Effector CD8-positive, alpha-beta T cell (primary cell): ENCODE results near the gene SPTLC3.

ENCODE experiments used
- DNase-seq: peaks from one replicate; lab custom pipeline; 2025; lab: John Stamatoyannopoulos, UW

SPTLC3 gene

GRCh38 chr20:13139459-13140150 is 130.8 kb downstream of the SPTLC3 start:
- no peak for DNase-seq

DNA sequence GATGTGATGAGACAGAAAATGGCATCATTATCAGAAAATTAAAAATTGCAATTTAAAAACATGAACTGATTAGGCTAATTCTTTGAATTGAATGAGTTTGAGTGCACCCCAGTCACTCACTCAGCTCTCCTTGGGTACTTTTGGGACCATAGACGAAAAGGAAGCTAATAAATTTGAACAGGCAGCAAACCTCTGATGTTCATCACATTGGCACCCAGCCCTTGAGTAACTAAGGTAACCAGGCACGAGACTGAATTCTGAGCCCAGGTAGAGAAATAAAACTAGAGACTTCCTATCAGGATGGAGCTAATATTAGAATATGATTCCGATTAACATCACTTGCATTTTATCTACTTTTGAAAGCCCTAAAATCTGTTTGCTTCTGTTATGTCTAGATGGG is 131.4 kb downstream of the SPTLC3 start:
- no peak for DNase-seq

DNA sequence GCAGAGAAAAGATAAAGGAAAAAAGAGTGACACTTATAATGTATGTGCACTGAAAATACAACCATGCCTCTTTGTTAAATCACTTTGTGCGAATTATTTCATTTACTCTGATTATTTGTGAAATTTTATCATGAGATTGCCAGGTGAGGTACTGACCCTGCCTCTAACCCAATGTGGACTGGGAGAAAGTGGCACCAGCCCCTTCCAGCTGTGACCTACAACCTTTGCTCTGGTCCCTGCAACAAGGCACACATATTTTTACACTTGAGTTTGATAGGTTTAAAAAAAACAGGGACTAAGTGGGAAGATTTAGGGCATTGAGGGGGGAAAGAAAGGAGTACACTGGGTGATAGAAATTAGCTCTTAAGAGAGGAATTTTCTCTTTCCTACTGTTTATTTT is 132.0 kb downstream of the SPTLC3 start:
- no peak for DNase-seq

- no peak for DNase-seq
Measured at GRCh38 chr20:13141546-13141945, 132.8 kb downstream of the SPTLC3 start.

GRCh38 chr20:13142143-13142542 is 133.4 kb downstream of the SPTLC3 start:
- DNase-seq = no peak

DNA sequence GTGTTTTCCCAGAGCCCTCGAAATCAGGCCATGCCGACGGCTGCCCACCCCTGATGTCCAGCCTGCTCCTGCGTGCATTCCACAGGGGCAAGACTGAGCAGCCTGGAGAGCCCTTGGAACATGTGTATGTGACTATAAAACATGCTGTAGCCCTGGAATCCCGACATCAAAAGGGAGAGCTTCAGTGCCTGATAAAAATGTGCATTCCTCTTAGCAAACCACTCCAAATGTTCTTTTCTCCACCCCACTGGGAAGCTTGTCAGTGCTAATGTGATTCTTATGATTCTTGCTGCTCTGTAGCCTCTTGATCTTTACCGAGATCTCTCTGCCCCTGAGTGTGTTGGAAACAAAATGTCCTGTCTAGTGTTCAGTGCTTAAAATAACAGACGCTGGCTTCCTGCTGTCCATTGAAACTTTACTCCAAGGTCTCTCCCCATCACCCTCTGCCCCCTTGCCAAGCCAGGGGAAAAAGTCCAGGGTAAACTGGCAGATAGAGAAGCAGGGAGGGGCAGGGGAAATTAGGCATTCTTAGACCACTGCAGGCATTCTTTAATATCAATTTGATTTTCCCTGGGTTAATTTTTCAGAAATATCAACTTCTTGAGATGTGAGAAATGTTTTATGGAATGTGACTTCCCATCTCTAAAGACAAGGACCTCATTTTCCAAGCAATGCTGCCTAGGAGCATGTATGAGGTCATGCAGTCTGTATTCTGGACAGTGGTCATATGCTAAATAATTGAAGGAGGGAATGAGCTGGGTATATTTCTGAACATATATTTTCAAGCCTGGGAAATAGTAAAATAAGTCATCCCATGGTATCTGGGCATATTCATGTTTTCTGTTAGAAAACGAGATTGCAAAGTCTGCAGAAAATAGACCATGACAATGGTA is 138.5 kb downstream of the SPTLC3 start:
- DNase-seq = no peak

- no peak for DNase-seq
Measured at GRCh38 chr20:13147971-13148370, 139.2 kb downstream of the SPTLC3 start.

DNA sequence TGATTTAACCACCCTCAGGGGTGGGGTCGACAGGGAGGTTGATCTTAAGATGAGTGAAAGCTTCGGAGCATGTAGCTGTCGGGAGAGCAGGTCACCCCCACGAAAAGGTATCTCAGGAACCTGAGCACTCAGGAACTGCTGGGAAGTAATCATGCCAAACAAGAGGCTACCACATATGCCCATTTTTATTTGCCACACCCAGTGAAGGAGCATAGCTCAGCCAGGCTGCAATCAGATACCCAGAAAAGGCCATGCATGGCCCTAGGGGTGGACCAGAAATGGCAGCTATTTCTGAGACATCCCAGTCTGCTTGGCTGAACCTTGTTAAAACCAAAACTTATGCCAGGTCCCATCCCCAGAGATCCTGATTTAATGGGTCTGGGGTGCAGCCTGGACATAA is 139.6 kb downstream of the SPTLC3 start:
- no peak for DNase-seq

- no peak for DNase-seq
Measured at GRCh38 chr20:13148961-13149360, 140.2 kb downstream of the SPTLC3 start.

DNA sequence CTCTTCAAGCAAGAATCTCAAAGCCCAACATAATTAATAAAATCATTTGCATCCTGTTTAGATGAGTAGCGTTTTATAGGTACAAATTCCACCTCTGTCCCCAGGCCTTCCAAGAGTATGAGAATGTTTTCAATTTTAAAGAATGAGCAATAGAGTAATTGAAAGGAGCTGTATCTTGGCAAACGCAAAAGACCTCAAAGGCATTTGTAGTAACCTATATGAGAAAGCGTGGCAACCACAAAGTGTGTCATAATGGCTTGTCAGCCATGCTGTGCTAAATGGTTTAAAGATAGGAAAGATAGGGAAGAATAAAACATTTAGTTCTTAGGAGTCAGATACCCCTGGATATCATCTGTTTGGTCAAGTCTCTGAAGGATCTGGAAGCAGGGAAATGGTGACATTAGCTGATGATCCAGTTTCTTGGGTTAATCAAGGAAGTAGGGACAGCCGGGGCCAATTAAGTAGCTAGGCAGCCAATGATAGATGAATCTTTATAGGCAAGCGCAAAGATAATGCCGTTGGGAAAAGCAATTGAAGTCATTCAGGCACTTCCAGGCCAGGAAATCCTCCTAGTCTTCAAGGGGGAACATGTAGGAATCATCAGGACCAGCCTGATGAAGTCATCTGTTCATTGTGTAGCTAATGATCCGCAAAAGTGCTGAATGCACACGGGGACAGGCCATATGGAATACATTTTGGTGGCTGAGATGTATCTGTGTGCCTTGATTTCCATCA is 140.8 kb downstream of the SPTLC3 start:
- no peak for DNase-seq

- no peak for DNase-seq
Measured at GRCh38 chr20:13158369-13158768, 149.6 kb downstream of the SPTLC3 start.

GRCh38 chr20:13159889-13160288 is 151.1 kb downstream of the SPTLC3 start:
- no peak for DNase-seq

- DNase-seq = no peak
Measured at GRCh38 chr20:13165203-13165602, 156.4 kb downstream of the SPTLC3 start.

GRCh38 chr20:13166011-13166410 is 157.2 kb downstream of the SPTLC3 start:
- DNase-seq = no peak

DNA sequence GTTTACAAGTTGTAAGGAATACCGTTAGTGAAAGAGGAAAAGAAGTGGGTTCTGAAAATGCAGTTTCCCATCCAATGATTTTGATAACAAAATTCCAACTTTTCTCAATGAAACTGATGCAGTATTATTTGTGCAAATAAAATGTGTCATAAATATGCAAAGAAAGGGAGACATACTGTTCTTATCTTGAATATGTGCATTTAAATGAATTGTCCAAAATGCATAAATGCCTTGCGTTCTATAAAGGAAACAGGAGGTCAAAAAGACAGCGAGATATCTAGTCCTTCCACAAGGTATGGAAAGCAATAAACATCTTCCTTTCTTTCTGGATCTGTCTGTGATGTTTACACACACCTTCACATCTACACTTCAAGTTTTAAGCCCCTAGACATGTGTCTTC is 157.7 kb downstream of the SPTLC3 start:
- DNase-seq = no peak

DNA sequence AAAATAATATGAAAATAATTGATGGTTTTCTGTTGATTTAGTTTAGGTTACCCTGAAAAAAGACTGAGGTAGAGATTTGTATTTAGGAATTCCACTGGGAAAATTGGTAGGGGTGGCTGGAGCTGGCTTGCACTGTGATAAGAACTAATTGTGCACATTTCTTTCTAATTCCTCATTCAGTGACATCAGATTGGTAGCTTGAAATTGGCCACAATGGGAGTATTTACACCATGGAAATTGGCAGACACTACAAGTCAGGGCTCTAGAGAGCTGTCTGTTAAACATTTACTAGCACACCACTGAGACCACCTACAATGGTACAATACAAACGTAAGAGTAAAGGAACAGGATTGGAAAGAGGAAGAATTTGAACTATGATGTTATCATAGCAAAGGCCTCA is 160.3 kb downstream of the SPTLC3 start:
- no peak for DNase-seq

DNA sequence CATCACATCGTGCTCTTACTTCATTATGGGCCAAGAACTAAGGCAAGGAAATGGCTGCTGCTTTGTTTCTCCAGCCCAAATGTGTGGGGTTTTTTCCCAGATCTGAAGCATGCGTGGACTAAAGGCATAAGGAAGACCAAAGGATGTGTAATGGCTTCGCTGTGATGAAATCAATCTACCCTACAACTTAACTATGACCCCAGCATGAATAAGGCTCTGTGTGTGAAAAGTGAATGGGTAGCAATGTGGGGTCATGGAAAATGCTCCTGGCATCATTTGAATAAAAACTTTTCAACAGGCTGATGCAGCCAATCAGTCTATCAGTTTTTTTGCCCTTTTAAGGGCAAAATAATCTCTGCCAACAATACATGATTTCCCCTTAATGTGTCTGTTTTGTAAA is 162.0 kb downstream of the SPTLC3 start:
- DNase-seq = no peak

GRCh38 chr20:13173201-13173600 is 164.4 kb downstream of the SPTLC3 start:
- DNase-seq = no peak

GRCh38 chr20:13174402-13174801 is 165.6 kb downstream of the SPTLC3 start:
- DNase-seq = no peak

- no peak for DNase-seq
Measured at GRCh38 chr20:13180986-13181889, 172.5 kb downstream of the SPTLC3 start.

DNA sequence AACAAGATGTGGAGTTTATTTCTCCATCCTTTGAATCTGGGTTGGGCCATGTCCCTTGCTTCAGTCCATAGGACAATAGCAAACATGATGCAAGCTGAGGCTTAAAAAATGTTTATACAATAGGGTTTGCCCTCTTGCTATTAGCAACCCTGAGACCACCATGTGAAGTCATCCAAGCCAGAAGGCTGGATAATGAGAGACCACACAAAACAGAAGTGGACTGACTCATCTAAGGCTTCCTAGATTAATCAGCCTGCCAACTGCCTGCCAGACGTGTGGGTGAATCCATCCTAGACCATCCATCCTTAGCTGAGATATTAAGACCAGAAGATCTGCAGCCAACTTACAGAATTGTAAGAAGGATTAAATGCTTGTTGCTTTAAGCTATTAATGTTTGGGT is 174.2 kb downstream of the SPTLC3 start:
- DNase-seq = no peak
